ENCODE measurements around the gene TPBGL. TPM values are rescaled to one million over a fixed set of nuclear protein-coding genes. Genes with fewer than 3 reads are reported as not detected.
A peak's percentile ranks its signal among the peaks of the same experiment; 100 is the strongest.

TPBGL gene
- total and polyA plus RNA-seq, 2 donors (not counting 1 experiment from before 2014, with no cell fraction given), result not detected

- Histone ChIP-seq H3K4me2 (ENCODE audit: extremely low read depth, insufficient read depth, low read length) (peak overlapping the region; percentile 78), H3K27ac (ENCODE audit: insufficient read depth, low read length) (no peak overlapping the region), H3K27me3 (ENCODE audit: control insufficient read depth, insufficient read depth, low read length) (peaks cover 37% of the 10 kb centered on the region), H3K9me3 (ENCODE audit: control insufficient read depth, insufficient read depth, low read depth, low read length) (no peaks in the 10 kb centered on the region), H3K9ac (ENCODE audit: insufficient read depth, low read length) (no peak overlapping the region), H3K4me1 (ENCODE audit: control insufficient read depth, extremely low read depth, insufficient read depth, low read length) (no peaks in the 10 kb centered on the region), H3K4me3 (replicated peaks in 1 of 4; ENCODE audit: control extremely low read depth in 1 of 4, insufficient read depth in 1 of 4, low read depth in 3 of 4, low read length in 4 of 4) (peak overlapping the region in 2 of 4 experiments; percentile 31 to 49), H3K79me2 (ENCODE audit: control insufficient read depth, insufficient read depth, low read length) (no peaks in the 10 kb centered on the region), H2AFZ (ENCODE audit: low read length) (peak overlapping the region; percentile 73), H4K20me1 (ENCODE audit: control insufficient read depth, extremely low read depth, insufficient read depth, low read length) (no peaks in the 10 kb centered on the region), H3K36me3 (ENCODE audit: control insufficient read depth, insufficient read depth, low read length) (no peaks in the 10 kb centered on the region)
- DNase-seq (ENCODE audit: low read depth in 2 of 2), result peak; percentile 74 to 77
- TF ChIP-seq CTCF (conservative IDR thresholded peaks at IDR 0.05 in 1 of 2, IDR thresholded peaks at IDR 0.05 in 1 of 2; ENCODE audit: low read depth in 1 of 2, low read length in 2 of 2) (peak; percentile 37 to 55), EZH2 (IDR thresholded peaks at IDR 0.05; ENCODE audit: low read length, missing control alignments) (peak; percentile 73)
Measured at GRCh38 chr11:75241036-75241905, 697 bp downstream of the TPBGL start.

- Histone ChIP-seq H3K79me2 (ENCODE audit: control insufficient read depth, insufficient read depth, low read length) (no peaks in the 10 kb centered on the region), H3K9ac (ENCODE audit: insufficient read depth, low read length) (no peak overlapping the region), H3K4me3 (replicated peaks in 1 of 4; ENCODE audit: control extremely low read depth in 1 of 4, insufficient read depth in 1 of 4, low read depth in 3 of 4, low read length in 4 of 4) (peak overlapping the region in 2 of 4 experiments; percentile 31 to 49), H2AFZ (ENCODE audit: low read length) (peak overlapping the region; percentile 90), H4K20me1 (ENCODE audit: control insufficient read depth, extremely low read depth, insufficient read depth, low read length) (no peaks in the 10 kb centered on the region), H3K27me3 (ENCODE audit: control insufficient read depth, insufficient read depth, low read length) (peaks cover 40% of the 10 kb centered on the region), H3K27ac (ENCODE audit: insufficient read depth, low read length) (no peak overlapping the region), H3K36me3 (ENCODE audit: control insufficient read depth, insufficient read depth, low read length) (no peaks in the 10 kb centered on the region), H3K4me2 (ENCODE audit: extremely low read depth, insufficient read depth, low read length) (peak overlapping the region; percentile 78), H3K9me3 (ENCODE audit: control insufficient read depth, insufficient read depth, low read depth, low read length) (no peaks in the 10 kb centered on the region), H3K4me1 (ENCODE audit: control insufficient read depth, extremely low read depth, insufficient read depth, low read length) (no peaks in the 10 kb centered on the region)
- DNase-seq (ENCODE audit: low read depth in 2 of 2), result no peak
- TF ChIP-seq CTCF (conservative IDR thresholded peaks at IDR 0.05 in 1 of 2, IDR thresholded peaks at IDR 0.05 in 1 of 2; ENCODE audit: low read depth in 1 of 2, low read length in 2 of 2) (no peak), EZH2 (IDR thresholded peaks at IDR 0.05; ENCODE audit: low read length, missing control alignments) (peak; percentile 28)
Measured at GRCh38 chr11:75241906-75242644, 1.5 kb downstream of the TPBGL start.
